NCI-H2196 treated with DMSO at 0.1 percent for 48 hours (cell line): ENCODE data around the gene RRH.

Experiments
- DNase-seq: peaks from one replicate; lab custom pipeline; 2025; ENCODE audit not compliant: unreplicated experiment; lab: John Stamatoyannopoulos, UW

Gene RRH

GRCh38 chr4:109886303-109886702 is 58.5 kb downstream of the RRH start:
- DNase-seq = no peak

GRCh38 chr4:109887071-109887470 is 59.3 kb downstream of the RRH start:
- no peak for DNase-seq

GRCh38 chr4:109890076-109890475 is 62.3 kb downstream of the RRH start:
- no peak for DNase-seq
